Measurements from ENCODE around the gene FLOT1. TPM values are rescaled to one million over a fixed set of nuclear protein-coding genes. Genes with fewer than 3 reads are reported as not detected.

Gene FLOT1
- total and polyA plus RNA-seq, 9 of the 15 experiments (the other 6 are each of a cell fraction or from before 2014, with no cell fraction given) = 11.7 to 149 (median 118) TPM

GRCh38 chr6:30721198-30722024, 21.1 kb downstream of the FLOT1 start (continued):
- TF ChIP-seq NCOA4 (IDR thresholded peaks at IDR 0.05; ENCODE audit: partially characterized antibody) (no peak), ZBTB7A (IDR thresholded peaks at IDR 0.05; ENCODE audit: borderline replicate concordance, control insufficient read depth, low read depth, low read length) (peak; percentile 76; the same call in 1 of the 2 replicates), ZNF318 (IDR thresholded peaks at IDR 0.05; ENCODE audit: borderline replicate concordance in 1 of 2, low read depth in 1 of 2) (no peak), RBM22 (IDR thresholded peaks at IDR 0.05; ENCODE audit: low read depth, low read length, poor library complexity, severe bottlenecking) (peak; percentile 91), SP1 (CRISPR knock-in tag; IDR thresholded peaks at IDR 0.05) (peak; percentile 93), FOXK1 (CRISPR knock-in tag; IDR thresholded peaks at IDR 0.05; ENCODE audit: borderline replicate concordance) (no peak; the same call in 1 of the 2 replicates), ZNF551 (CRISPR knock-in tag; IDR thresholded peaks at IDR 0.05) (no peak), PREB (CRISPR knock-in tag; IDR thresholded peaks at IDR 0.05) (no peak), PATZ1 (CRISPR knock-in tag; IDR thresholded peaks at IDR 0.05; ENCODE audit: borderline replicate concordance) (no peak; the same call in 1 of the 2 replicates), CREBBP (IDR thresholded peaks at IDR 0.05; ENCODE audit: low read depth, low read length) (no peak), BRD9 (IDR thresholded peaks at IDR 0.05; ENCODE audit: low read depth, partially characterized antibody) (peak; percentile 92), KLF10 (CRISPR knock-in tag; IDR thresholded peaks at IDR 0.05) (0 out of 2 replicates have a peak, but pooled peaks have one; percentile 33), HNRNPLL (IDR thresholded peaks at IDR 0.05; ENCODE audit: low read depth, low read length, poor library complexity, severe bottlenecking) (peak; percentile 29), STAT5A (IDR thresholded peaks at IDR 0.05; ENCODE audit: borderline replicate concordance, low read length) (no peak; the same call in 1 of the 2 replicates)
